GM12864 (cell line): ENCODE data around the gene AOPEP.

Experiments used
- DNase-seq: peaks from one replicate; pipeline ENCODE4 v3.0.0-alpha.2; 2011; ENCODE audit warnings: low read depth
- H3K4me3 ChIP-seq: 2 replicates; pipeline ENCODE4 v1.5.1; 2011; ENCODE audit warnings: mild to moderate bottlenecking, low read depth, low read length, control low read depth
- TF ChIP-seq, protein P1 (sequence below): IDR thresholded peaks from 2 replicates; pipeline ENCODE4 v1.5.1; 2011; ENCODE audit warnings: low read depth, mild to moderate bottlenecking, moderate library complexity, low read length, control low read depth, inconsistent platforms; ENCODE audit errors: missing control alignments

Gene AOPEP

DNA sequence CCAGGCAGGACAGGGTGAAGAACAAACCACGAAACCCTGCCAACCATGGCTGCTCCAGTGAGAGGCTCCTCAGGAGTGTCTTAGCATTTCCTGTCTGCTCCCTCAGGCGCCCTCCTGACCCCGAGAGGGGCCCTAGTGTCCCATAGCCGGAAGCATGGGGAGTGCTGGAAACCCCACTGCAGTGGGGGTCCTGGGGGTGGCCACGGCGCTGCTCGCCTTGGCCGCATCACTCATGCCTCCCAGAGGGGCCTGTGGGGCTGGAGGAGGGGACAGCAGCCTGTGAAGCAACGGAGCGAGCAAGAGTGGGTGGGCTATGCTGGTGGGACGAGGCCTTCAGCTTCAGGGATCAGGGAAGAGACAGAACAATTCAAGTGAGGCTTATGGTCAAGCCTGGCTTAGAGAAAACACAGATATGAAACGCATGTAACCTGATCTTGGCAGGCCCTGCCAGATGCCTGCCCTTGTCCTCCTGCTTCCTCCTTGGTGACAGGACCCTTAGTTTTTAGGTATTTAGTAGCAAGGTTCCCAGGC is 372.0 kb downstream of the AOPEP start:
- TF ChIP-seq, protein P1, sequence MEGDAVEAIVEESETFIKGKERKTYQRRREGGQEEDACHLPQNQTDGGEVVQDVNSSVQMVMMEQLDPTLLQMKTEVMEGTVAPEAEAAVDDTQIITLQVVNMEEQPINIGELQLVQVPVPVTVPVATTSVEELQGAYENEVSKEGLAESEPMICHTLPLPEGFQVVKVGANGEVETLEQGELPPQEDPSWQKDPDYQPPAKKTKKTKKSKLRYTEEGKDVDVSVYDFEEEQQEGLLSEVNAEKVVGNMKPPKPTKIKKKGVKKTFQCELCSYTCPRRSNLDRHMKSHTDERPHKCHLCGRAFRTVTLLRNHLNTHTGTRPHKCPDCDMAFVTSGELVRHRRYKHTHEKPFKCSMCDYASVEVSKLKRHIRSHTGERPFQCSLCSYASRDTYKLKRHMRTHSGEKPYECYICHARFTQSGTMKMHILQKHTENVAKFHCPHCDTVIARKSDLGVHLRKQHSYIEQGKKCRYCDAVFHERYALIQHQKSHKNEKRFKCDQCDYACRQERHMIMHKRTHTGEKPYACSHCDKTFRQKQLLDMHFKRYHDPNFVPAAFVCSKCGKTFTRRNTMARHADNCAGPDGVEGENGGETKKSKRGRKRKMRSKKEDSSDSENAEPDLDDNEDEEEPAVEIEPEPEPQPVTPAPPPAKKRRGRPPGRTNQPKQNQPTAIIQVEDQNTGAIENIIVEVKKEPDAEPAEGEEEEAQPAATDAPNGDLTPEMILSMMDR = no peak
- no peak for DNase-seq
- no peak overlapping the region for H3K4me3 ChIP-seq

DNA sequence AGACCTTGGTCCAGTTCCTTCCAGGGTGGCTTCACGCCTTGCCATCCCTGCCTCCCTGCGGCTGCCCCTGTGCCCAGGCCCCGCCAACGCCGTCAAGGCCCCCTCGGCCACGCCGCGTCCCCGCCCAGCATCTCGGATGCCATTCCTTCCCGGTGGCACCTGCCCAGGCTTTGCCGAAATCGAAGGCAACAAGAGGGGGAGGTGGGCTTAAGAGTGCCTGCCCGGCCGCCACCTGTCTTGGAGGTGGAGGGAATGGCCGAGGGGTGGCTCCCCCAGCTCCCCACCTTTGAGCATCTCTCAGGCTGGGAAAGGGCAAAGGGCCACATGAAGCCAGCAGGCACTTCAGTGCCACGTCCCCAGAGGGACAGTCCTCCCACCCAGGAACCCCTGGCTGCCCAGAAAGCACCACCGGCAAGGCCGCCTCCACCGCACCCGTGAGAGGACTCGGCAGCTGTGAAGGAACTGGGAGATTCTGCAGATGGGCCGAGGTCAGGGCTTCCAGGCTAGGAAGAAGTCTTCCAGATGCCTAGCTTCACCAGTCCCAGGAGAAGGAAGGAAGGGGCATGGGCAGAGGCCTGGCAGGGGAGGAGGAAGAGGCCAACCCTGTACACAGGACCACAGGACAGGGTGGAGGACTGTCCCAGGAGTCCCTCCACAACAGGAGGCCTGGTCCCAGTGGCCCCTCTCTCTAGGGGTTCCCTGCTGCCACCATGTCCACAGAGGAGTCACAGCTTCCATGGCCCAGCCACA is 373.0 kb downstream of the AOPEP start:
- TF ChIP-seq, protein P1 = no peak
- no peak overlapping the region for H3K4me3 ChIP-seq
- no peak for DNase-seq

DNA sequence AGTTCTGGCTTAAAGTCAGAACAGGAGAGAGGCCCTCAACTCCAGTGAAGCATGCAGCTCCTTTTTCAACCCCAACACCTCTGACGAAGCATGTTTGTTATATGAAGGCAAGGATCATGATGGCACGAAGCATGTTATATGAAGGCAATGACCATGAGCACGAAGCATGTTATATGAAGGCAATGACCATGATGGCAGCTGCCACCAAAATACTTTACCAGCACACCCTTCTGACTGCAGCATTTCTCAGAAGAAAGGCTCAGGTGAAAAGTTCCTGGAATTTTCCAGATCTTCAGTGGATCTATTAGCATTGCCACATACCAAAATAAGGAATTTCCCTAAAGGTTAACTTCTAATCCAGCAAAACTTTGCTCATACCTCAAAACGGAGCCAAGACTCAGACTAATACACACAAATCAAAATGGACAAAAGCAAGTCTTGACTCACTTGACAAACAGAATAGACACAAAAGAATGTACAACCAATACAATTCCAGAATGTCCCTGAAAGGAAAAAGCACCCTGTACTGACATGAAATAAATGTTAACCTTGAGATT is 373.6 kb downstream of the AOPEP start:
- TF ChIP-seq, protein P1 = no peak
- DNase-seq = no peak
- H3K4me3 ChIP-seq = no peak overlapping the region

DNA sequence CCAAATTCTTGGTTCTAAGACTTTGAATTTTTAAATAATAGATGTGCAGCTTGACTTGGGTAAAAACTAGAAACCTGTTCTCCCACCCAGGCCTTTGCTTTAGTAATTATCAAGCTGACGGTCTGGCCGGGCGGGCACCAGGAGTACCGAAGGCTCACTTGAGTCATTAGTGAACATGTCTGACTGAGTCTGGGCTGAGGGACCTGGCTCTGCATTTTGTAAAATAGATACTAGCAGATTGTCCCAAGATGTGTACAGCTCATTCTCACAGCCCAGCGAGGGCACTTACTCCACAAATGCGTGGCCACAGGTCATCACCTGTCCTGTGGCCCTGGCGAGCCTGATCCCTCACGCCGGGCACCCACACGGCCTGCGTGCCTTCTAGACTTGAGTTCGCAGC is 374.8 kb downstream of the AOPEP start:
- H3K4me3 ChIP-seq = no peak overlapping the region
- TF ChIP-seq, protein P1 = no peak
- DNase-seq = no peak

DNA sequence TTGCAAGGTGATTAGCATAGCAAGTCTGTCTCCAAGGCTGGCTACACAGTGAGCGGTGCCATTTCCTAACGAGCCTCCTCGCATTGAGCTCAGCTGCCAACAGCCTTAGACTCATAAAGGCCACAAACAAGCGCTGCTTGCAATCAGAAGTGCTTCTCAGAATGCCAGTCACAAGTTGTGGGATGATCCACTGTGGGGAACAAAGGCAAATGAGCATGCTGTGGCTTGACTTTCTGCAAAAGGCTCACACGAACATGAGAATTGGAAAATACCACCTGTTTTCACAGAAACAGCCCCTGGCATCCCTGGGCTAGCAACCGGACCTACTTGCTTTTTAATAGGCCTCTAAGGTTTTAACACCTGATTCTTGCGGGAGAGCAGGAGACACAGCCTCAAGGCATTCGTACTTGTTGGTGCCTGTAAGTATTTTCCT is 375.5 kb downstream of the AOPEP start:
- DNase-seq = no peak
- no peak overlapping the region for H3K4me3 ChIP-seq
- TF ChIP-seq, protein P1 = no peak

DNA sequence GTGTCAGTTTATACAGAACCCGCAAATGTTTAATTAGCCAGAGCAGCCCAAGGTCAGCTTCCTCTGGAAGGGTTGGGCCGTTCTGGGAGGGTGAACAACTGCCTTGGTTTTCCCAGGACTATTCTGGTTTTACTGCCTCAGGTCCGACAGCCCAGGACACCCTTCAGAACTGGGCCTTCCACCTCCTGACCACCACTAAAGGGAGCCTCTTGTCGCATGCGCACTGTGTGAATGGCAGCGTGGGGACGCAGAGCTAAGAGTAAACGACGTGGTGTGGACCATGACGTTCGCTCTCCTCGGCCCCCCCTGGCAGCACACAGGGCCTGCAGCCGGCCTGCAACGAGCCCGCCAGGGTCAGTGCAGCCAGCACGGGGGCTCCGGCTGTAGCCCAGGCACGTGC is 376.1 kb downstream of the AOPEP start:
- TF ChIP-seq, protein P1 = no peak
- no peak for DNase-seq

More for the DNA sequence above, 376.1 kb downstream of the AOPEP start:
- no peak overlapping the region for H3K4me3 ChIP-seq
